Skeletal muscle tissue (tissue), 4 donors: ENCODE measurements around the gene SLC6A5. TPM values are rescaled to one million over a fixed set of nuclear protein-coding genes. Genes with fewer than 3 reads are reported as not detected.

Experiments
- H3K27ac ChIP-seq: one replicate; pipeline ENCODE4 v1.7.0; 2013; ENCODE audit warnings: mild to moderate bottlenecking, low read depth, low read length, inconsistent platforms
- H3K27me3 ChIP-seq, 3 donors: one replicate each; pipeline ENCODE4 v1.7.0; 2013; ENCODE audit warnings: low read length in 3 of 3; ENCODE audit not compliant: control insufficient read depth in 3 of 3, insufficient read depth in 3 of 3
- H3K36me3 ChIP-seq, 3 donors: one replicate each; pipeline ENCODE4 v1.7.0; 2013; ENCODE audit warnings: low read length in 3 of 3; ENCODE audit not compliant: control insufficient read depth in 3 of 3, insufficient read depth in 3 of 3
- H3K4me1 ChIP-seq, 3 donors: one replicate each; pipeline ENCODE4 v1.7.0; 2013; ENCODE audit warnings: low read length in 3 of 3, mild to moderate bottlenecking in 3 of 3; ENCODE audit not compliant: control insufficient read depth in 3 of 3, insufficient read depth in 3 of 3
- H3K4me3 ChIP-seq, 3 donors: one replicate each; pipeline ENCODE4 v1.7.0; 2013; ENCODE audit warnings: low read length in 3 of 3
- H3K9ac ChIP-seq, 3 donors: one replicate each; pipeline ENCODE4 v1.7.0; 2013; ENCODE audit warnings: low read length in 3 of 3, mild to moderate bottlenecking in 3 of 3, moderate library complexity in 2 of 3, low read depth in 1 of 3
- H3K9me3 ChIP-seq, 3 donors: one replicate each; pipeline ENCODE4 v1.7.0; 2013; ENCODE audit warnings: low read length in 3 of 3; ENCODE audit not compliant: control insufficient read depth in 3 of 3
- total RNA-seq: library from RNA; depleted of rRNA; stranded (reverse); fragments of >200 nt; gene quantifications from one replicate; pipeline ENCODE4 v1.2.3, GENCODE V29; 2014
- donor health status: Osteomylitis.

Gene SLC6A5
- total RNA-seq, 1 donor from 2014 or later, result not detected

- H3K9me3 ChIP-seq, result no peaks in the 10 kb centered on the region
- H3K27me3 ChIP-seq, result peaks cover 4 to 9% (median 8%) of the 10 kb centered on the region in 3 donors
- H3K36me3 ChIP-seq, result no peaks in the 10 kb centered on the region
Observed at GRCh38 chr11:20617346-20618005, 18.1 kb downstream of the SLC6A5 start.

GRCh38 chr11:20618083-20618482 is 18.7 kb downstream of the SLC6A5 start:
- no peaks in the 10 kb centered on the region for H3K9me3 ChIP-seq
- peaks cover 4 to 9% (median 8%) of the 10 kb centered on the region in 3 donors for H3K27me3 ChIP-seq
- H3K27ac ChIP-seq, result no peak overlapping the region
- no peak overlapping the region for H3K4me3 ChIP-seq
- no peak overlapping the region for H3K9ac ChIP-seq
- H3K4me1 ChIP-seq, result peaks cover 3 to 10% (median 3%) of the 10 kb centered on the region in 3 donors
- no peaks in the 10 kb centered on the region for H3K36me3 ChIP-seq

More at GRCh38 chr11:20617346-20618005, 18.1 kb downstream of the SLC6A5 start:
- Histone ChIP-seq H3K9ac (no peak overlapping the region), H3K4me3 (no peak overlapping the region), H3K27ac (no peak overlapping the region), H3K4me1 (peaks cover 3 to 10% (median 3%) of the 10 kb centered on the region in 3 donors)

- peaks cover 3 to 10% (median 3%) of the 10 kb centered on the region in 3 donors for H3K4me1 ChIP-seq
- peaks cover 5 to 13% (median 8%) of the 10 kb centered on the region in 3 donors for H3K27me3 ChIP-seq
- no peaks in the 10 kb centered on the region for H3K9me3 ChIP-seq
- no peaks in the 10 kb centered on the region for H3K36me3 ChIP-seq
- no peak overlapping the region for H3K27ac ChIP-seq
- no peak overlapping the region for H3K9ac ChIP-seq
- no peak overlapping the region for H3K4me3 ChIP-seq
Observed at GRCh38 chr11:20620988-20621387, 21.6 kb downstream of the SLC6A5 start.

- Histone ChIP-seq H3K4me1 (peaks cover 3 to 8% (median 3%) of the 10 kb centered on the region in 3 donors), H3K36me3 (no peaks in the 10 kb centered on the region), H3K4me3 (no peak overlapping the region), H3K27ac (no peak overlapping the region), H3K9me3 (no peaks in the 10 kb centered on the region), H3K27me3 (peaks cover under 1 to 13% (median 8%) of the 10 kb centered on the region in 3 donors), H3K9ac (no peak overlapping the region)
Observed at GRCh38 chr11:20621679-20622078, 22.3 kb downstream of the SLC6A5 start.

GRCh38 chr11:20623252-20623651 is 23.8 kb downstream of the SLC6A5 start:
- no peaks in the 10 kb centered on the region for H3K9me3 ChIP-seq
- no peak overlapping the region for H3K4me3 ChIP-seq
- H3K9ac ChIP-seq, result no peak overlapping the region
- peaks cover 0 to 13% (median 4%) of the 10 kb centered on the region in 3 donors for H3K27me3 ChIP-seq
- H3K27ac ChIP-seq, result no peak overlapping the region
- no peaks in the 10 kb centered on the region for H3K36me3 ChIP-seq
- H3K4me1 ChIP-seq, result no peaks in the 10 kb centered on the region

GRCh38 chr11:20626279-20626678 is 26.9 kb downstream of the SLC6A5 start:
- H3K27ac ChIP-seq, result no peak overlapping the region
- H3K27me3 ChIP-seq, result peaks cover 0 to 13% (median 3%) of the 10 kb centered on the region in 3 donors
- no peaks in the 10 kb centered on the region for H3K36me3 ChIP-seq
- H3K4me1 ChIP-seq, result no peaks in the 10 kb centered on the region
- no peak overlapping the region for H3K9ac ChIP-seq
- peaks cover 0 to 2% (median 0%) of the 10 kb centered on the region in 3 donors for H3K9me3 ChIP-seq
- no peak overlapping the region for H3K4me3 ChIP-seq

GRCh38 chr11:20627026-20627425 is 27.6 kb downstream of the SLC6A5 start:
- H3K4me1 ChIP-seq, result no peaks in the 10 kb centered on the region
- H3K36me3 ChIP-seq, result no peaks in the 10 kb centered on the region
- no peak overlapping the region for H3K4me3 ChIP-seq

GRCh38 chr11:20627701-20628100 is 28.3 kb downstream of the SLC6A5 start:
- peaks cover 0 to 2% (median 0%) of the 10 kb centered on the region in 3 donors for H3K9me3 ChIP-seq
- H3K9ac ChIP-seq, result no peak overlapping the region
- no peaks in the 10 kb centered on the region for H3K4me1 ChIP-seq
- no peak overlapping the region for H3K27ac ChIP-seq
- H3K36me3 ChIP-seq, result no peaks in the 10 kb centered on the region
- peaks cover 0 to 9% (median 3%) of the 10 kb centered on the region in 3 donors for H3K27me3 ChIP-seq
- no peak overlapping the region for H3K4me3 ChIP-seq

More at GRCh38 chr11:20627026-20627425, 27.6 kb downstream of the SLC6A5 start:
- Histone ChIP-seq H3K27me3 (peaks cover 0 to 9% (median 3%) of the 10 kb centered on the region in 3 donors), H3K27ac (no peak overlapping the region), H3K9me3 (peaks cover 0 to 2% (median 0%) of the 10 kb centered on the region in 3 donors), H3K9ac (no peak overlapping the region)

GRCh38 chr11:20631519-20632168 is 32.2 kb downstream of the SLC6A5 start:
- no peak overlapping the region for H3K27ac ChIP-seq
- peaks cover 0 to 2% (median 0%) of the 10 kb centered on the region in 3 donors for H3K27me3 ChIP-seq
- H3K36me3 ChIP-seq, result no peaks in the 10 kb centered on the region
- H3K4me1 ChIP-seq, result no peaks in the 10 kb centered on the region
- no peak overlapping the region for H3K4me3 ChIP-seq
- H3K9me3 ChIP-seq, result peaks cover 0 to 2% (median 0%) of the 10 kb centered on the region in 3 donors
- no peak overlapping the region for H3K9ac ChIP-seq

- no peak overlapping the region for H3K27ac ChIP-seq
- no peak overlapping the region for H3K9ac ChIP-seq
- no peaks in the 10 kb centered on the region for H3K36me3 ChIP-seq
- peaks cover 0 to 2% (median 0%) of the 10 kb centered on the region in 3 donors for H3K27me3 ChIP-seq
- H3K4me3 ChIP-seq, result no peak overlapping the region
- peaks cover 0 to 2% (median 0%) of the 10 kb centered on the region in 3 donors for H3K9me3 ChIP-seq
- no peaks in the 10 kb centered on the region for H3K4me1 ChIP-seq
Observed at GRCh38 chr11:20632169-20632532, 32.7 kb downstream of the SLC6A5 start.
